Stimulated activated CD8-positive, alpha-beta memory T cell treated with anti-CD3 and anti-CD28 coated beads, Interleukin-4, amount 100 ng/mL, for 1 hour (primary cell): ENCODE results near the gene CCR7.

Source experiments
- DNase-seq, 2 donors: peaks; one replicate each; pipeline ENCODE4 v3.0.0-alpha.2; 2020; ENCODE audit warnings: low read depth in 2 of 2, low spot score in 1 of 2

The CCR7 gene, protein sequence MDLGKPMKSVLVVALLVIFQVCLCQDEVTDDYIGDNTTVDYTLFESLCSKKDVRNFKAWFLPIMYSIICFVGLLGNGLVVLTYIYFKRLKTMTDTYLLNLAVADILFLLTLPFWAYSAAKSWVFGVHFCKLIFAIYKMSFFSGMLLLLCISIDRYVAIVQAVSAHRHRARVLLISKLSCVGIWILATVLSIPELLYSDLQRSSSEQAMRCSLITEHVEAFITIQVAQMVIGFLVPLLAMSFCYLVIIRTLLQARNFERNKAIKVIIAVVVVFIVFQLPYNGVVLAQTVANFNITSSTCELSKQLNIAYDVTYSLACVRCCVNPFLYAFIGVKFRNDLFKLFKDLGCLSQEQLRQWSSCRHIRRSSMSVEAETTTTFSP

DNA sequence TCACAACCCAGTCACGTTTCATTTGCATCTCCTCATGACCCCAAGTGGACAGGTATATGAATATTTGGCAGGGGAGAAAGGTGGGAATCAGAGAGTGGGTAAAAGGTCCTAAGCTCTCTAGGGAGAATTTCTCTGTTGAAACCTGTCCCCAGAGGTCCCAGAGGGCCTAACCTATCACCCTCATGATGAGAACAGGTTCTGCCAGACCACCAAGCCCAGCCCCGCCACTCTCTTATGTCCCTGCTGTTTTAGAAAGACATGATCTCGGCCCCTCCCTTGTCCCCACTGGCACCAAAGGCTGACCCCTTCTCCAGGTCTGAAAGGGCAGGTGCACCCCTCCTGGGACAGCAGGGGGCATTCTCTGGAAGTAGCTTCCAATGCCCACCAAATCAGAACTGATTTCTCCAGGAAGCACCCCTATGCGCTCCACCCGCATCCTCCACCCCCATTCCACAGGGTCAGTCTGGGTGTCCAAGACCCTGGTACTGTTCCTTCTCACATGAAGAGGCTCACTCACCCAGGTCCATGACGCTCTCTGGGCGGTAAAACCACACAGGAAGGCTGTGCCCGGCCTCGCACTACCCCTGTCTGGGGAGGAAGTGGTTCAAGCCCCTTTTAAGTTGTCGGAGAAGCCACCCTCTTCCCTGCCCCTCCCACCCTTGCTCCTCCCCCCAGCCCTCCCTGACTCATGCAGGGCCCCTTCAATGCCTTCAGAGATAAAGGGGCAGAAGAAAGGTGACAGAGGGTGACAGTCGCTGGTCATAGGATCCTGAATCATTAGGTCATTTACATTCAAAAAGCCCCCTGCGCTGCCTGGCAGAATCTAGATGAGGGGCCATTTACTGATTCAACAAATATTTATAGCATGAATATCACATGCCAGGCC, at the start of gene CCR7:
Gene CCR7 (minus strand): TSS at position 590 of the 886 bp plus-strand sequence. CDS start 63 bp downstream, at position 527.
- peak; percentile 69 to 76 for DNase-seq

DNA sequence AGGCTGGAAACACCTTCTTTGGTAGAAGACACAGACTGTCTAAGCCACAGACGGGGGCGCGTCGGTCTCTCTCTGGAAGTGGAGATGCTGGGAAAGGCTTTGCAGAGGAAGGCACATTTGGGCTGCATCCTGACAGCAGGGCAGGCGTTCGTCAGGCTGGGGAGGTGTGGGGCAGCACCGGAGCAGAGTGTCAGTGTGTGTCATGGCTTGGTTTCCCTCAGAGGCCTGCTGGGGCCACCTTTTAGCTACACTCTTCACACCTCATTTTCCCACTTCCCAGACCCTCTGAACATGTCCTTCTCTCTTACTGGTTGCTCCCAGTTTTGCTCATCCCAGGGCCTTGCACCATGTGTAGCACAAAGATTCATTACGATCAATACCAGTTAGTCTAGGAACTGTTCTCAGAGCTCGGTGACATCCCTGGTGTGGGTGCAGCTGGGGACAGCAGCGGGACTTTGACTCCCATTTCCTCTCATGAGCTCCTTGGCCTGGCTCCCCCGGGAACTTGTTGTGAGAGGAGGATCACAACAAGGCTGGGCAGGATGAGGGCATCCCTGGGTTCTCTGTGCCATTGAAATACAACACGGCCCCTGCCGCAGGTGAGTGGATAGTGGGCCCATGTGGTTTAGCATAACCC, 49.3 kb upstream of the CCR7 start:
- DNase-seq: no peak

DNA sequence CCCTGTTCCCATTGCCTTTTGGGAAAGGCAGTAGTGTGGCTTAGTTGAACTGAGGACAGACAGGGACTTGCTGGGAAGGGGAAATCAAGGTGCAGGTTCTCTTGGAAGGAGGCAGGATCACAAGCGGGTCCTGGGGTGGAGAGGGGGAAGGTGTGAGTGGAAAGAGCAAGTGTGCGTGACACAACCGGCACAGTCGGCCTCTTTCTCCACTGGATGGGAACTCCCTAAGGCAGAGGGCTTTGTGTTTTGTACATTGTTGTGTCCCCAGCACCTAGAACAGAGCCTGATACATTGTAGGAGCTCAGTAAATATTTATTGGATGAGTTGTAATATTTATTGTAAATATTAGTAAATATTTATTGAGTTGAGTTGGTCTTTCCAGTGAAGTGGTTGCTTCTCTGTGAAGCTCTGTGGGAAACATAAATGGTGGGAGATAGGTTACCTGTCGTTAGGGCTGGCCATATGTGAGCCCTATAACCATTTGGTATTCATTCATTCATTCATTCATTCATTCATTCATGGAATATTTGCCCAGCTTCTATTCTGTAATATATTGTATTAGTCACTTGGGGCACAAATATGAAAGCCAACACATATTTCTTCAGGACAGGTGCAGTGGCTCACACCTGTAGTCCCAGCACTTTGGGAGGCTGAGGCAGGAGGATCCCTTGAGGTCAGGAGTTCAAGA, 48.3 kb upstream of the CCR7 start:
- DNase-seq: no peak

DNA sequence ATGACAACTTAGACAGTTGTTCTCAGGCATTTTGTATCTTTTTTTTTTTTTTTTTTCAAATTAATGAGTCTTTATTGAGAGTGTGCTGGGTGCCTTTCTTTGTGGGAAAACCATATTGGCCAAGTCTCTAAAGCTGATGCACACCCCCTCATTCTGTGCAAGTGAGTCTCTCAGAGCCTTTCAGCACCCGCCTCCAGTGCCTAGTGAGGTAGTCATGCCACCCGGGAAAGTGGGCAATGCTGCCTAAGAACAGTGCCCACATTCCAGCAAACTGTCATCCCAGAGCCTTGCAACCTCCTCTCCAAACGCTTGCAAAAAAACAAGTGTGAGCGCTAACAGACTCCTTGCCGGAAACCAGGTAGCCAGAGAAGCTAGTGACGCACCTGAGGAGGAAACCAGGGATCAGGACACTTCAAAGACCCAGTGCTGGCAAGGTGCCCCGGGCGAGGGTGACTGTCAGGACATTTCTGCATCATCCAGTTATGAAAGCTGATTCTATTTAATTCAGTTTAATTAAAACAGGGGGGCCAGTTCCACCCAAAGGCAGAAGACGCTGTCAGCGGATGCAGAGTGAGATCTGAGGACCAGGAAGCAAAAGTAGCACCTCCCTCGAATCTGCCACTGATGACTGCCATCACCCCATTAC, 47.5 kb upstream of the CCR7 start:
- DNase-seq: peak in 1 of 2 donors; percentile 46

DNA sequence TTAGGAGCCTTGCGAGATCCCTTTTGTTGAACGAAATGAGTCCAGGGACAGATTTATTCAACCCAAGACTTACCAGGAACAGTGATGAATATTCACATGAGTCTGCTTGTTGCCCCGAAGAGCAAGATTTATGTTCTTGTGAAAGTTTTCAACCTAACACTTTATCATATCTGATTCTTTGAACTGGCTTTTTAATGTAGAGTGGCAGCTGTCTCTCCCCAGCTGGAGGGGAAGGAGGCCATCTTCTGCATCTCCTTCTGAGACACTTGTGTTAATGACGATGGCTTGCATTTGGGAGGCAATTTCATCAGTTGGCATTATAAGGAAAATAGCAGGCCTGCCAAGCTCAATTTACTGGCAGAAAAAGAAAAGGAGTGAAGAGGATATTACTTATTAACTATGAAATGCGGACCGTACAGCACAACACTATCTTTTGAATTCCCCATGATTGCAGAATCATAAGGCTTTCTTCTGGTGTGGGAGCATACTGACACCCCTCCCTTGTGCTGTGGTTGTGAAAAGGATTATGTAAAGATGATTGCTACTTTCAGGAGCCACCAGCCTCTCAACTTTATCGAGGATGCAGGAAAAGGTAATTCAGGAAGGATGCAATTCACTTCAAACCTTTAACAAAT, 46.7 kb upstream of the CCR7 start:
- DNase-seq: no peak

DNA sequence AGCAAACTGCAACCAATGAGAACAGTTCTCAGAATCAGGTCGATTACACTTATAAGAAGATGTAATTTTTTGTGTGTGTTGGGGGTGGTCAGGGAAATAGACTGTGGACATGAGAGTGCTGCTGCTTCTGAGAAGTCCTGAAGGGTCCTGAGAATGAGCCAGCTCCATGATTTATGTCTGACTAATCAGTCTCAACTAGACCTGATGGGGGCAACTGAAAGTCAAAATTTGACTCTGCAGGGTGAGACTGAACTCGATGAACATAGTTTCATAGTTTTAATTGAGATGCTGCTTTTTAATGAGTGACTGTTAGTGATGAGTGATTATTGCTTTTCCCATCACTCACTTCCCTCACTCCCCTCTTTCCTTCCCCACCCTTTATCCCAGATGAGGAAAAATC, 45.1 kb upstream of the CCR7 start:
- DNase-seq: no peak

DNA sequence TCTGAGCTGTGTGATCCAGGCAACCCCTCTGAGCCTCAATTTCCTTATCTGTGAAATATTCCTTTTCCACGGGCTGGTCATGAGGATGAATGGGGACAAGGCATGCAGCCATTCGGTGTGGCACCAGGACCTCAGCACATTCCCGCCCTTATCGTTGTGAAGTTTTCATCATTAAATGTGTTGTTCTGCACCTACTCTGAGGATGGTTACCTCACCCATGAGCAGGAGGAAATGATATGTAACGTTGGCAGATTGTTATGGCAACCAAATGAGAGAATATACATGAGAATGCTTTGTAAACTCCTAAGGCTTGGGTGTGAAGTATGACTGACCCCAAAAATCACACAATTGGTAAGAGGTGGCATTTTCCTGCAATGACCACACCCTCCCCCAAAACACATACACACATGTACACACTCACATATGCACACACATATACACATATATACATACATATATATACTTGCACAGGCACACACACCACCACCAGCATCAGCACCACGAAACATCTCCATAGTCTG, 42.8 kb upstream of the CCR7 start:
- no peak for DNase-seq

DNA sequence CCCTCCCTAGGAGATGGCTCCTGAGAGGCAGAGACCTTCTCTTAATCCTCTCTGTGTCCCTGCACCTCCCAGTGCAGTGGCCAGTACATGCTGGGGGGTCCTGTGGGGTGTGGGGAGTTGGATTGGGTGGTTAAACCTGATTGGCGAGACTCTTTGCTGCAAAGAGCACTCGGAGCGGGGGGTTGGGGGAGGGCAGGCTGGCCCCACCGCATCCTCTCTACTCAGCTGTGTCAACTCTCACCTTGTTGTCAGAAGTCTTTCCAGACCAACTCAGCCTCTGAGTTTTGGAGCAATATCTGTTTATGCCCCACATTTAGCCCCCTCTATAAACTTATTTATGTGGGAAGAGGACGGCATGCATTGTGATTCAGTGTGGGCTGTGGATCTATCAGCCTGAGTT, 42.4 kb upstream of the CCR7 start:
- no peak for DNase-seq

DNA sequence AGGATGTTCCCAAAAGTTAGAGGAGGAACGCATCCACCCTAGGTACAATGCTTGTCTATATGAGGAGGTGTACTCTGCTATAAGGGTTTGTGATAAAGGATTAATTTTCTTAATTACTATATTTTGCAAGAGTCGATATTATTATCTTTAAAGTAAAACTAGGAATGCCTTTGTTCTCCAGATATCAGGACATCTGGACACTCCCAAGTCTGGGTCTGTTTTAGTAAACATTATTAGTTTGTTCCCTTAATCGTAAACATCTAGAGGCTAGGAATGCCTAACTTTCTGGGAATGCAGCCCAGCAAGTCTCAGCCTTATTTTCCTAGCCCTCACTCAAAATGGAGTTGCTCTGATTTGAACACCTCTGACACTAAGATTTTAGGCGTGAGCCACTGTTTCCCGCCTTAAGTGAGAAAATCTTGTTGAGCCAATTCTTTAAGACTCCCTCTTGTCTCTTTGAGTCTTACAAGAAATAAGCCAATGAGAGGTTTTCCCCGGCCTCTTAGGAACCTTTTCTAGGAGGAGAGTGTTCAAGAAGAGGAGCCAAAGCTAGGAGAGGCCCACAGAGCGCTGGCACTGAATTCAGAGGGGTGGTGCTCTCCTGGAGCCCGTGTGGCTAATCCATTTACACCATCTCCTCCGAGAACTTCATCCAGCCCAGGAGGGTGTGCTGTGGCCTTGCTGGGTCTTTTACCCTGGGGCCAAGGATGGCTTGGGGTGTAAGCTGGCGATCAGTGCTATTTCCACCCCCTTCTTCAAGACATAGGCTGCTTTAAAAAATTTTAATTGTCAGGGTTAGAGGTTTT, 41.5 kb upstream of the CCR7 start:
- DNase-seq: no peak

DNA sequence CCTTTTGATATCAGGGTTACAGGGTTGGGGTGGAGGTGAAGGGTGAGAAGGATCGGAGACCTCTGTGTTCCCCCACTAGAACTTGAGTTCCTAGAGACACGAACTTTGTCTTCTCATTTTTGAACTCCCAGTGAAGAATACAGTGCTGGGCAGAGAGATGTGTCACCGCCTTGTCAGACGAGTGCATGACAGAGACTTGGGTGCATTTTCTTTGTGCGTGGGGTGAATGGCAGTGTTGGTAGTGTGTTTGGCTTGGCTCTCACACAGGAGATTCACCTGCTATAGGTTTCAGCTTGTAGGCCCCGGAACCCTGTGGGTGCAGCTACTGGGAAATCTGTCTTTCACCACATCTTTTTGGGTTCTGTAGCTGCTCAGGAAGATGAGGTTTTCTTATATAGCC, 40.0 kb upstream of the CCR7 start:
- peak in 1 of 2 donors; percentile 41 for DNase-seq

DNA sequence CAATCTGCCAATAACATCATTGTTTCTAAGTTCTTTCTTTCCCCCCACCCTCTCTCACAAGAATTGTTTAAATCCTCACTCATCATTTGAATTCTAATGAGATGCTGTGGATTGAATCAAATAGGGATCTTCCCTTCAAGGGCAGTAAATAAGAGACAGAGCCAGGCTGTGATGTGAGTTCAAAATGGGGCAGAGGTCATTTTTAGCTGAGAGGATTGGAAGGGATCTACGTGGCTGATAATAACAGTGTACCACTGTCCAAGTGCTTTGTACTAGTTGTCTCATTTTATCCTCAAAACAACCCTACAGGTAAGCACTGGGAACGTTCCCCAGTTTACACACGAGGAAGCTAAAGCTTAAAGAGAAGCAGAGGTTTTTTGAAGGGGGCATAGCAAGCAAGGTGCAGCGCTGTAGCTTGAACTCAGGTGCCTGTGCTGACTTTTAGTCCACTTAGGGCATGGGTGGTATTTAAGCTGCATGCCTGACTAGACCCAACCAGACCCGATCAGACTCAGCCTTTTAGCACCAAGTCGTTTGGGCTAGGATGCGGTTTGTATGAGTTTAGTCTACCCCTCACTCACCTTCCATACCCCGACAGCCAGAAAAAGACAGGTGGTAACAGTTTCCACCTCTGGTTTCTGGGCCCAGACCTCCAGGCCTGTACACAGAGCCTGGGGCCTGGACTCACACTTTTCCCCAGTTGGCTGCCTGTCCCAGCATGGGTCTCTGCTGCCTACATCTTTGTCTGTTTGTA, 39.2 kb upstream of the CCR7 start:
- DNase-seq: no peak

DNA sequence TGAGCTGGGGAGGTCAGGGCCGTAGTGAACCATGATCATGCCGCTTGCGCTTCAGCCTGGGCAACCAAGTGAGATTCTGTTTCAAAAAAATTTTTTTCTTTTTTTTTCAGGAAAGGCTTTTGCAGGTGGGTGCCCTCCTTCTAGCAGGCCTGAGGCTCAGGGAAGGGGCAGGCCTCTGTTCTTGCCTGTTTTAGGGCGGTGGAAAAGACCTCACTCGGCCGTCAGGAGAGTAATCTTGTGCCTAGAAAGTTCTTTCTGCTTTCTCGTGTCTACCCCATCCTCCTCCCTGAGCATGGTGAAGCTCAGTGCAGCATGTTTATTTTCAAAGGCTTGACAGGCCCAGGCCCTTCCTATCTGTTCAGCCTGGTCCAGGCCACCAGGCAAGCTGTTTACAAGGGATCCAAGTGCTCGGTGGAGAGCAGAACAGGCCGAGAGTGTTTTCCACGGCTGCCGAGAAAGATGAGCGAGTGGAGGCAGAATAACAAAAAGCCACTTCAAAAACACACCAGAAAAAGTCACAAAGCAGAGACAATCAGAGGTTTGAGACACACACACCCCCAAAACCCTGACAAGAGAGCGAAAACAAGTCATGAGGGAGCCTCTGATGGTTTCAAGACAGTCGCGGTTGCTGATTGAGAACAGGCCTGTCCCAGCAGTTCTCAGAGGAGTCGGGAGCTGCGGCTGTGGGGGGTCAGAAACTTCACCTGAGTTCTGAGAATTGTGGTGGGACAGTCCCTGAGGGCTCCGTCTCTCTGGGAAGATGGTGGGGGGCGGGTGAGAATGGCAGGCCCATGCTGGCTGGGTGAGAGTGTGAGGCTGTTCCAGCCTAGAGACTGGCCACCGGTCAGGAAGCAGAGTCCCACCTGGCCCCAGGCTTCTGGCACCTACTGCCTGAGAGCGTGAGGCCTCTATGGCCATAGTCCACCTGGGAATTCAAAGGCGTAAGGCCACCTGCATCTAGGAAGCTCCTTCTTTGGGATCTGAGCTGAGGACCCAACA, 37.5 kb upstream of the CCR7 start:
- peak in 1 of 2 donors; percentile 27 for DNase-seq

DNA sequence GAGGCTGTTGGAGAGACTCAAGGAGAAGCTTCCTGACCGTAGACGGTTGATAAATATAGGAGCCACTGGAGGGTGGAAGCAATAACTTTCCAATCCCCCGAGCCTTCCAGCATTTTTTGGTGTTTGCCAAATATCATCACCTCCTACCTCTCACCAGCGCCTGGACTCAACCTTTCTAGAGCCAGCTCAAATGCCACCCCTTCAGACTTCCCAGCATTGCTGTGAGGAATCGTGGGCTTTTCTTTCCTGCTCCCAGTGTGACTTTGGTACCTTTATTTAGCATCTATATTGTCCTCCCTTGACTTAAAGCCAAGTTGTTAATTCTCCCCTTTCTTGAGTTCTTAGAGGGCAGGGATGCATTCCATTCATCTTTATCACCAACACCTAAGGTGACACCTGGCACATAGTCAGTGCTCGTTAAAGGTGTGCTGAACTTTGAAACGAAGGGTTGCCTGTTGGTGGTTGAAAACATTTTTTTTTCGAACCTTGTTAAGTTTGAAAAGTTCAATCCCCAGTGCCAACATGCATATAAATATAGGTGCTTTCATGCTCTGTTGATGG, 35.3 kb upstream of the CCR7 start:
- no peak for DNase-seq

DNA sequence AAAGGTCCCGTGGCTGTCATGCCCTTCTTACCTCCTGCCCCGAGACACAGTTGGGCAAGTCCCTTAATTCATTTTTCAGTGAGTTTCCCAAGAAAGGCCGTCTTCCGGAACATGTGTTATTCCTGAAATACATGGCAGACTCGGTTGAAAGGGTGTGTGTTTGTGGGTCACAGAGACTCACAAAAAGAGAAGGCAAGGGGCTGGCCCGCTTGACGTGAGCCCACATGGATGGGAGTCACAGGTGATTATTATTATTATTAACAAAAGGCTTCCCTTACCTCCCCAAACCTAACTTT, 34.1 kb upstream of the CCR7 start:
- no peak for DNase-seq

DNA sequence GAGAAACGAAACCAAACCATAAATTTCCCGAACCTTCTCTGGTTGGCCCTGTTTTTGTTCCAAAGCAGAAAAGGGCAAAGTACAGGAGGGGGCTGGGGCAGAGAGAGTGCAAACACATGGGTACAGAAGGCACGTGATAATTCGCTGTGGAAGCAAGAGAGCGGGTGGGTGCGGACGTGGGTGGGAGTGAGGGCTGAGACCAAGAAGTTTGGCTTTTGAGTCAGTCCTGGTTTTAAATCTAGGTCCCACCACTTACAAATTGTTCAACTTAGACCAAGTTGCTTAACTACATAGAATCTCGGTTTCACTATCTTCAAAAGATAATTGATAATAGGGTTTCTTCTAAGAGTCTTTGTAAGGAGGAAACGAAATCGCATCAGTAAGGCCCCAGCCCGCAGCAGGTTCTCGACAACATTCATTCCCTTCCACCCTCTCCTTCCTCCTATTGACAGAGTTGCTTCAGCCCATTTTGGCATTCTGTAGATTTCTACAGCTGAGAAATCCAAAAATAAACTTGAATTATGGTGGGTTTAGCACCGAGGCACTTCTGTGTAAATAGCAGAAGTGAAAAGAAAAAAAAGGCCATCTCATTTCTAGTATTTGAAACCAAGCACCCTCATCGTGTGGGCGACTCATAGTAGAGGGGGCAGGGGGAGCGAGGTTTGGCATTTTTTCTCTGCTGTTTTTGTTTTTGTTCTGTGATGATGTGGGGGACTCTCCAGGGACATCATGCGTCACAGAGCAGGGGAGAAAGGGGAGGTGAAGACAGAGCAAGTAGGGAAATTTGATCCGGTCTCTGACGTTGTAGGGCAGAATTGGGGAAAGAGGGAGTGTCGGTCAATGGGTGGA, 33.6 kb upstream of the CCR7 start:
- DNase-seq: peak in 1 of 2 donors; percentile 34

DNA sequence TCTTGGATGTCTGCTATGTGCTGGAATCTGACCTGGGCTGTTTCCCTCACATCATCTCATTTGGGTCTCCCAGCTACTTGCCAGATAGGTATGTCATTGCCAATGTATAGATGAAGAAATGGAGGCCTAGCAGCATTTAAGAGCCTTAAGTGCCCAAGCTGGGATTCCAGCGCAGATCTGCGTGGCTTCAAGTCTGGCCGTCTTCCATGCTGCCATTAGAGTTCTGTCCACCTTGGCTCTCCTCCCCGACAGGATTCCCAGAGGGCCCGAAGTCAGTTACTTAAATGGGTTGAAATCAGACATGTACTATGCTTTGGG, 33.0 kb upstream of the CCR7 start:
- no peak for DNase-seq
